ENCODE measurements around the gene ACTMAP.
A peak's percentile ranks its signal among the peaks of the same experiment; 100 is the strongest.

Gene ACTMAP

DNA sequence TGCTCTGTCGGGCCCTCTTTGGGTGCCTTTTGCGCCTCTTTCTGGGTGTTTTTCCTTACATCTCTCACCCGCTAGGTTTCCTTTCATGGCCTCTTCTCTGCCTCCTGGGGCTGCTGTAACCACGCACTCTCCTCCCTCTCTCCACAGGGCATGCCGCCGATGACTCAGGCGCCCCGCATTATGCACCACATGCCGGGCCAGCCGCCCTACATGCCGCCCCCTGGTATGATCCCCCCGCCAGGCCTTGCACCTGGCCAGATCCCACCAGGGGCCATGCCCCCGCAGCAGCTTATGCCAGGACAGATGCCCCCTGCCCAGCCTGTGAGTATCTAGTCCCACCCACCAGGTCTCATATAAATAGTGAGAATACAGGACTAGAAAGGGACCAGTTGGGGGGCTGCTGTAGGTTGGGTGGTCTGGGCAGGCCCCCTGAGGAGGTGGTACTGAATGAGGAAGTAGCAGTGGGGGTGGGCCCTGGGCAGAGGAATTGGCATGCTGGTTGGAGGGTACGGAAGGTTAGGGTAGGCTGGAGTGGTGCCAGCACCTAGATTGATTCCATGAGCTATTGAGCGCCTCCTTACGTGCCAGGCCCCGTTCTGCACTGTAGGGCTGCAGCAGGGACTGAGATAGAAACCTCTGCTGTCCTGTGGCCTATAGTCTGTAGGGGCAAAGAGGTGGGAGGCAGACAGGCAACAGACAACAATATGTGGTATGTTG, 12.6 kb upstream of the ACTMAP start:
- H3K4me1 ChIP-seq (ENCODE audit: insufficient read depth, low read length): no peaks in the 10 kb centered on the region
- peaks cover 63% of the 10 kb centered on the region for H3K36me3 ChIP-seq (ENCODE audit: insufficient read depth, low read length)
- H3K9ac ChIP-seq (ENCODE audit: low read depth, low read length): no peak overlapping the region
- H3K9me3 ChIP-seq (ENCODE audit: control insufficient read depth, insufficient read depth, low read length): no peaks in the 10 kb centered on the region

DNA sequence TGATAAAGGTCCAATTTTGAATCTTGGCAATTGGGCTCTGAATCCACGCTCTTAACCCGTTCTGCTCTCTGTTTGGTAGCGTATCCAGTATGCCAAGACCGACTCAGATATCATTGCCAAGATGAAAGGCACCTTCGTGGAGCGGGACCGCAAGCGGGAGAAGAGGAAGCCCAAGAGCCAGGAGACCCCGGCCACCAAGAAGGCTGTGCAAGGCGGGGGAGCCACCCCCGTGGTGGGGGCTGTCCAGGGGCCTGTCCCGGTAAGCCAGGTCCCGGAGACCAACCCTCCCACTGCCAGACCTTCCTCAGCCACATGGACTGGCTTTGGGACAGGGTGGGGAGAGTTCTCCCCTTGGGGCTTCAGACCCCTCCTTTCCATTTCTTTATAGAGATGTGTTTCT, 9.1 kb upstream of the ACTMAP start:
- Histone ChIP-seq H3K36me3 (ENCODE audit: insufficient read depth, low read length) (peaks cover 69% of the 10 kb centered on the region), H3K9ac (ENCODE audit: low read depth, low read length) (no peak overlapping the region), H3K4me1 (ENCODE audit: insufficient read depth, low read length) (no peaks in the 10 kb centered on the region), H3K9me3 (ENCODE audit: control insufficient read depth, insufficient read depth, low read length) (no peaks in the 10 kb centered on the region)

DNA sequence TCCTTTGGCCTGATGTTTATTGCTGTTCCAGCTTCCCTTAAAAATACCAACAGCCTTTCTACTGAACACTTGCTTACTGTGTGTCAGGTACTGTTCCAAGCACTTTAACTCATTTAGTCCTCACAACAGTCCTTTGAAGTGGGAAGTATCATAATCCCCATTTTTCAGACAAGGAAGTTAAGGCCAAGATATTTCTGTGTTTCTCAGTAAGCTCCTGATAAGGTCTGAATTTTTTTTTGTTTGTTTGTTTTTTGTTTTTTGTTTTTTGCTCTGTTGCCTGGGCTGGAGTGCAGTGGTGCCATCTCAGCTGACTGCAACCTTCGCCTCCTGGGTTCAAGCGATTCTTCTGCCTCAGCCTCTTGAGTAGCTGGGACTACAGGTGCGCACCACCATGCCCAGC, 8.2 kb upstream of the ACTMAP start:
- no peaks in the 10 kb centered on the region for H3K4me1 ChIP-seq (ENCODE audit: insufficient read depth, low read length)
- H3K9ac ChIP-seq (ENCODE audit: low read depth, low read length): no peak overlapping the region
- H3K9me3 ChIP-seq (ENCODE audit: control insufficient read depth, insufficient read depth, low read length): no peaks in the 10 kb centered on the region
- peaks cover 61% of the 10 kb centered on the region for H3K36me3 ChIP-seq (ENCODE audit: insufficient read depth, low read length)

DNA sequence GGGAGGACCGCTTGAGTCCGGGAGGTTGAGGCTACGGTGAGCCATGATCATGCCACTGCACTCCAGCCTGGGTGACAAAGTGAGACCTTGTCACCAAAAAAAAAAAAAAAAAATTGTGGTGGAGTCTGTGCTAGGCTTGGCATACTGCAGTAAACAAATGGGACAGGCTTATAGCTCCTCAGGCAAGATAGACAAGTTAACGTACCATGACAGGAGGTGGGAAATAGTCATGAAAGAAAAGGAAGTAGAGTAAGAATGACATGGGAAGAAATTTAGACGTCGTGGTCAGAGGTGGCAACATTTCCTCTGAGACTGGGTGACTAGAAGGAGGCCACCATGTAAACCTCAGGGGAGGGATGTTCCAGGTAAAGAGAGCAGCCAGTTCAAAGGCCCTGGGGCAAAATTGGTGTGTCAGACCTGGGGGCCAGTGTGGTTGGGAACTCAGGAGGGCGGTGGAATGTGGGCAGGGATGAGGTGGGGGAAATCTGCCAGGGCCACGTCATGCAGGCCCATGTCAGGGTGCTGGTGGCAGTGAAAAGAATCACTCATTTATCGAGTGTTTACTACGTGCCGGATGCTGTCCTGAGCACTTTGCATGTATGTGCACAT, 6.3 kb upstream of the ACTMAP start:
- H3K9ac ChIP-seq (ENCODE audit: low read depth, low read length): no peak overlapping the region
- no peaks in the 10 kb centered on the region for H3K4me1 ChIP-seq (ENCODE audit: insufficient read depth, low read length)
- no peaks in the 10 kb centered on the region for H3K9me3 ChIP-seq (ENCODE audit: control insufficient read depth, insufficient read depth, low read length)
- peaks cover 47% of the 10 kb centered on the region for H3K36me3 ChIP-seq (ENCODE audit: insufficient read depth, low read length)

DNA sequence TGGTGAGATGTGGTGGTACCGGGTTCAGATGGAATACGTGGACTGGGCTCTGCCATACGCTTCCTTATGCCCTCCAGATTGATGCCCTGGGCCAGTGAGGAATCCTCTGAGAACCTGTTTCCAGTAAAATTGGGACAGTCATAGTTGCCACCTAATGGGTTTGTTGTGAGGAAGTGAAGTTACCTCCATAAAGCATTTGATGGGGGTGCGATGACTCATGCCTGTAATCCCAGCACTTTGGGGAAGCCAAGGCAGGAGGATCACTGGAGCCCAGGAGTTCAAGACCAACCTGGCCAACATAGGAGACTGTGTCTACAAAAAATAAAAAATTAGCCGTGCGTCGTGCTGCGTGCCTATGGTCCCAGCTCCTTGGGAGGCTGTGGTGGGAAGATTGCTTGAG, 5.5 kb upstream of the ACTMAP start:
- Histone ChIP-seq H3K9ac (ENCODE audit: low read depth, low read length) (no peak overlapping the region), H3K9me3 (ENCODE audit: control insufficient read depth, insufficient read depth, low read length) (no peaks in the 10 kb centered on the region), H3K36me3 (ENCODE audit: insufficient read depth, low read length) (peaks cover 44% of the 10 kb centered on the region), H3K4me1 (ENCODE audit: insufficient read depth, low read length) (no peaks in the 10 kb centered on the region)

DNA sequence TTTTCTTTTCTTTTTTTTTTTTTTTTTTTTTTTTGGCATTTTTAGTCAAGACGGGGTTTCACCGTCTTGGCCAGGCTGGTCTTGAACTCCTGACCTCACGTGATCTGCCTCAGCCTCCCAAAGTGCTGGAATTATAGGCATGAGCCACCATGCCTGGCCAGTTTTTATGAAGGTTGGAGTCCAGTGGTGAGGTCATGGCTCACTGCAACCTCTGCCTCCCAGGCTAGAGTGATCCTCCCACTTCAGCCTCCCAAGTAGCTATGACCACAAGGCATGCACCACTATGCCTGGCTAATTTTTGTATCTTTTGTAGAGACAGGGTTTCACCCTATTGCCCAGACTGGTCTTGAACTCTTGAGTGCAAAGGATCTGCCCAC, 5.0 kb upstream of the ACTMAP start:
- Histone ChIP-seq H3K9ac (ENCODE audit: low read depth, low read length) (no peak overlapping the region), H3K36me3 (ENCODE audit: insufficient read depth, low read length) (peaks cover 39% of the 10 kb centered on the region), H3K4me1 (ENCODE audit: insufficient read depth, low read length) (no peaks in the 10 kb centered on the region), H3K9me3 (ENCODE audit: control insufficient read depth, insufficient read depth, low read length) (no peaks in the 10 kb centered on the region)

DNA sequence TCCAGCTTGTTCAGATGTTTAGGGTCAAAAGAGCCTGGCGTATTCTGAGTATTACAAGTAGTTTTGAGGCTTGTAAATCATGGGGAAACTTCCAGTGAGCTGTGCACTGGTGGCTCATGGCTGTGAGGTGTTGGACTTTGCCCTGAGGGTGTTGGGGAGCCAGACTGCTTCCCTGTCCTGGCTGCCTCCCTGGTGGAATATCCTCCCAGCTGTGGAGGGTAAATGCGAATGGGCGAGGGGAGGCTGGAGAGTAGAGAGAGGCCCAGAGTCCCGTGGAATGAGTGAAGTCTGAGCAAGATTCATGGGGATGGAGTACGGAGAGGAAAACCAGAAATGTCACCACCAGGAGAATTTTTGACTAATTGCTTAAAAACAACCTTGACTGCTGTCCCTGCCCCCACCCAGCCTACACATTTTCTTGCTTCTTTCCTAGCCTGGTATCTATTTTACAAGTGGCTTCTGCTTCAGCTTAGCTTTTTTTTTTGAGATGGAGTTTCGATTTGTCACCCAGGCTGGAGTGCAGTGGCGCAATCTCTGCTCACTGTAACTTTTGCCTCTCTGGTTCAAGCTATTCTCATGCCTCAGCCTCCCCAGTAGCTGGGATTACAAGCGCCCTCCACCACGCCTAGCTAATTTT, 4.5 kb upstream of the ACTMAP start:
- Histone ChIP-seq H3K4me1 (ENCODE audit: insufficient read depth, low read length) (no peaks in the 10 kb centered on the region), H3K36me3 (ENCODE audit: insufficient read depth, low read length) (peaks cover 36% of the 10 kb centered on the region), H3K9ac (ENCODE audit: low read depth, low read length) (no peak overlapping the region)

DNA sequence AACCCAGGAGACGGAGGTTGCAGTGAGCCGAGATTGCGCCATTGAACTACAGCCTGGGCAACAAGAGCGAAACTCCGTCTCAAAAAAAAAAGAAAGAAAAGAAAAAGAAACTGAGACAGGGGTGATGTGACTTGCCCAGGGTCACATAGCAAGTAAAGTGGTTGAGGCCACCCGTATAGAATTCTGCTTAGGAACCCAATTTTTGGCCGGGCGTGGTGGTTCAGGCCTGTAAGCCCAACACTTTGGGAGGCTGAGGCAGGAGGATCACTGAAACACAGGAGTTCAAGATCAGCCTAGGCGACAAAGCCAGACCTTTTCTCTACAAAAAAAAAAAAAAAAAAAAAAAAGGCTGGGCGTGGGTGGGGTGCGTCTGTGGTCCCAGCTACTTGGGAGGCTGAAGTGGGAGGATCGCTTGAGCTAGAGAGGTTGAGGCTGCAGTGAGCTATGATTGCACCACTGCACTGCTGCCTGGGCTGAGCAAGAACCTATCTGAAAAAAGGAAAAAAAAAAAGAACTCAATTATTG, 2.0 kb upstream of the ACTMAP start:
- H3K4me1 ChIP-seq (ENCODE audit: insufficient read depth, low read length): no peaks in the 10 kb centered on the region
- H3K9me3 ChIP-seq (ENCODE audit: control insufficient read depth, insufficient read depth, low read length): no peaks in the 10 kb centered on the region
- peak overlapping the region; percentile 94; the same call in 1 of the 2 replicates for H3K9ac ChIP-seq (ENCODE audit: low read depth, low read length)
- H3K36me3 ChIP-seq (ENCODE audit: insufficient read depth, low read length): peaks cover 19% of the 10 kb centered on the region

More for the DNA sequence above, 4.5 kb upstream of the ACTMAP start:
- no peaks in the 10 kb centered on the region for H3K9me3 ChIP-seq (ENCODE audit: control insufficient read depth, insufficient read depth, low read length)

DNA sequence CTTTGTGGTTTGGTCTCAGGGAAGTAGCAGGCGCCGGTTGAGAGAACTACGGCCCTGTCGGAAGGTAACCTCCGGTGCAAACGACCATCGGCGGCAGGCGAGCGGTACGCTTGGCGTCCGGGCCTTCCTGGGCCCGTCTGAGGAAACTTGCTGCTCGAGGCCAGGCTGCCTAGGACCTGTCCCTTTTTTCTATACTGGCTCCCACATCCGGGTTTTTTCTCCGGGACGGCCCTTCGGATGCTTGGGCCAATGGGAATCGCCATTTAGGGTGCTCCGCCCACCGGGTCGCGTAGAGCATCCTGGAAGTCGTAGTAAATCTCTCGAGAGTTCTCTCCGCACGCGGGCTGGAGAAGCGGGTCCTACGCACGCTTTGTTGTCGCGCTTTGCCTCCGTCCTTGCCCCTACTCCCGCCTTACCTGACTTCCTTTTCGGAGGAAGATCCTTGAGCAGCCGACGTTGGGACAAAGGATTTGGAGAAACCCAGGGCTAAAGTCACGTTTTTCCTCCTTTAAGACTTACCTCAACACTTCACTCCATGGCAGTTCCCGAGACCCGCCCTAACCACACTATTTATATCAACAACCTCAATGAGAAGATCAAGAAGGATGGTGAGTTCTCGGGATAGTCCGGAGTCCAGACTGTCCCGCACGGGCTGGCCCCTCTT, 729 bp upstream of the ACTMAP start, which contains the start of gene SNRPA:
Gene SNRPA (plus strand): TSS at position 330 of the 664 bp plus-strand sequence. CDS start 206 bp downstream, at position 536.
- Histone ChIP-seq H3K4me1 (ENCODE audit: insufficient read depth, low read length) (no peaks in the 10 kb centered on the region), H3K36me3 (ENCODE audit: insufficient read depth, low read length) (peaks cover 5% of the 10 kb centered on the region; the same call in 1 of the 2 replicates), H3K9ac (ENCODE audit: low read depth, low read length) (peak within 1 kb of the TSS; percentile 94), H3K9me3 (ENCODE audit: control insufficient read depth, insufficient read depth, low read length) (no peaks in the 10 kb centered on the region)

DNA sequence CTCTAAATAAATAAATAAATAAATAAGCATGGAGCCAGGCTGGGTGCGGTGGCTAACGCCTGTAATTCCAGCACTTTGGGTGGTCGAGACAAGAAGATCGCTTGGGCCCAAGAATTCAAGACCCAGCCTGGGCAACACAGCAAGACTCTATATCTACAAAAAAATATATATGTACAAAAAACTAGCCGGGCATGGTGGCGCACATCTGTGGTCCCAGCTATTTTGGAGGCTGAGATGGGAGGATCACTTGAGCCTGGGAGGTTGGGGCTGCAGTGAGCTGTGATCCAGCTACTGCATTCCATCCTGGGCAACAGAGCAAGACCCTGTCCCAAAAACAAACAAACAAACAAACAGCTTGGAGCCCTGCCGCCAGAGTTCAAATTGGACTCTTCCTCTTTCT, 2.7 kb downstream of the ACTMAP start:
- H3K36me3 ChIP-seq (ENCODE audit: insufficient read depth, low read length): no peaks in the 10 kb centered on the region
- peaks cover 8% of the 10 kb centered on the region for H3K4me1 ChIP-seq (ENCODE audit: insufficient read depth, low read length)
- no peaks in the 10 kb centered on the region for H3K9me3 ChIP-seq (ENCODE audit: control insufficient read depth, insufficient read depth, low read length)
- H3K9ac ChIP-seq (ENCODE audit: low read depth, low read length): no peak overlapping the region

DNA sequence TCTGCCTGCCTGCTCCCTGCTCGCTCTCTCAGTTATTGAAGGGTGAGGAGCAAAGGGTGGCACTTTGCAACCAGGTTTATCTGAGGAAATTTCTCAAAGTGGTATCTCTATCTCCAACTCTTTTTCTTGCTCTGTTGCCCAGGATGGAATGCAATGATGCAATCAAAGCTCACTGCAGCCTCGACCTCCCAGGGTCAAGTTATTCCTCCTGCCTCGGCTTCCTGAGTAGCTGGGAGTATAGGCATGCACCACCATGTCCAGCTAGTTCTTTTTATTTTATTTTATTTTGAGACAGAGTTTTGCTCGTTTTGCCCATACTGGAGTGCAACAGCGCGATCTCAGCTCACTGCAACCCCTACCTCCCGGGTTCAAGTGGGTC, 4.9 kb downstream of the ACTMAP start:
- peak overlapping the region; percentile 9; the same call in 1 of the 2 replicates for H3K9ac ChIP-seq (ENCODE audit: low read depth, low read length)

DNA sequence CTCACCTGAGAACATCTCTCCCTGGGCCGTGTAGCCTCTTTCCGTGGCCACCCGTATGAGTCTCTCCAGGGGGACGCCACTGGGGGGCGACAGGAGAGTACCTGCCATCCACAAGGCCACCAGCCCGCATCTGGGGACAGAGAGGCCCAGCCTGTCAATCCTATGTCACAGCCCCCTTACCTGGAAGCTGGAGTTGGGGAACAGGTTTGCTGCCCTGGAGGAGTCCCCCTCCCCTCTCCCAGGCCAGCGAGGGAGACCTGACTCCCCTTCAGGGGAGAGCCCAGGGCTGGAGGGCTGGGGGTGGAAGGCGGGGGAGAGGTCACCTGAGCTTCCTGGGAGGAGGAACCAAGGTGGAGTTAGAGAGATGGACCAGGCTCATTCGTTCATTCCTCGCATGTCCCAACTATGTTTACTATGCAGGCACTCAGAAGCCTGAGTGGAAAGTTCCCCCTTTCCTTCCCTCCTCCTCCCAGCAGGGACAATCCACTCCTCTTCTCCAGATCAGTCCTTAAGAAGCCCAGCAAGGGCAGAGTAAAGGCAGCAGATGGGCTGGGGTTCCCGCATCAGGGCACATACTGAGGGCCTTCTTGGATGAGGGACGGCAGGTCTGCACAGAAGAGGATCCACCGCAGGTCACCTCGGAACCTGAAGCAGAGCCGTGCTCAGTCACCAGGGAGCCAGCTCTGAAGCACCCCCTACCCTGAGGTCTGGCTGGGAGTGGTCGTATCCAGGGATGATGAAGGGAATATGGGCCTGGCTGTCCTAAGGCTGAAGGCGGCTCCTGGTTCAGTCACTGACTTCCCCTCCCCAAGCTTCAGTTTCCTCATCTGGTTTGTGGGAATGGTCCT, 5.5 kb downstream of the ACTMAP start:
- Histone ChIP-seq H3K9ac (ENCODE audit: low read depth, low read length) (peak overlapping the region; percentile 9; the same call in 1 of the 2 replicates), H3K9me3 (ENCODE audit: control insufficient read depth, insufficient read depth, low read length) (no peaks in the 10 kb centered on the region), H3K4me1 (ENCODE audit: insufficient read depth, low read length) (peaks cover 8% of the 10 kb centered on the region), H3K36me3 (ENCODE audit: insufficient read depth, low read length) (no peaks in the 10 kb centered on the region; the same call in 1 of the 2 replicates)

More for the DNA sequence above, 4.9 kb downstream of the ACTMAP start:
- Histone ChIP-seq H3K9me3 (ENCODE audit: control insufficient read depth, insufficient read depth, low read length) (no peaks in the 10 kb centered on the region), H3K36me3 (ENCODE audit: insufficient read depth, low read length) (no peaks in the 10 kb centered on the region; the same call in 1 of the 2 replicates), H3K4me1 (ENCODE audit: insufficient read depth, low read length) (peaks cover 8% of the 10 kb centered on the region)

DNA sequence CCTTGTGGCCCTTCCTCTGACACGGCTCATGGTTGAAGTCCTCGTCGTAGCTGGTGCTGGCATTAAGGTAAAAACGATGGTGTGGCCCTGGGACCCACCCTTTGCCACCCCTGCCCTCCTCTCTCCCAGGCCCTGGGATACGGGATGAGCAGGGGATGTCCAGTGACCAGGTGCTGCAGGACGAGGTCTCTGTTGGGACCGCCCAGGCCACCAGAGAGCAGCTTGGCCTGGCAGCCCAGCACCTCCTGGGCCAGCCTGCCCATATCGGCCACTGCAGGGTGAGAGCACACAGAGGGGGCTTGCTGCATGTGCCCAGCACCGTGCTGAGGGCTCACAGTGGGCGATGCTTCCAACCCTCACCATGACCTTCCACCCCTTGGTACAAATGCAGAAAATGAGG, 6.4 kb downstream of the ACTMAP start:
- H3K9me3 ChIP-seq (ENCODE audit: control insufficient read depth, insufficient read depth, low read length): no peaks in the 10 kb centered on the region
- H3K9ac ChIP-seq (ENCODE audit: low read depth, low read length): no peak overlapping the region
- H3K36me3 ChIP-seq (ENCODE audit: insufficient read depth, low read length): no peaks in the 10 kb centered on the region; the same call in 1 of the 2 replicates
- peaks cover 8% of the 10 kb centered on the region for H3K4me1 ChIP-seq (ENCODE audit: insufficient read depth, low read length)

Measured in ES-I3 (cell line).